Caco-2 (cell line): ENCODE results near the gene BBLN. TPM values are rescaled to one million over a fixed set of nuclear protein-coding genes. Genes with fewer than 3 reads are reported as not detected.

Experiments used
- BruUV-seq: library from RNA; stranded (reverse); fragments of 400-500 nt; replicated peaks from 2 replicates; lab custom pipeline; 2021; lab: Mats Ljungman, UMichigan
- CTCF ChIA-PET: fragments of 300-600 bp; sonication (Branson Sonifier 250); formaldehyde crosslinking; loops from one replicate; lab custom pipeline; 2022; ENCODE audit warnings: antibody characterized with exemption; lab: Charles Lee
- POLR2A ChIA-PET: fragments of 300-600 bp; sonication (Branson Sonifier 250); formaldehyde crosslinking; loops from one replicate; lab custom pipeline; 2022; ENCODE audit warnings: antibody characterized with exemption; lab: Charles Lee
- DNase-seq, 2 experiments: peaks; one replicate each; pipeline versions ENCODE4 v3.0.0 to v3.0.0-alpha.2; 2020 to 2022
- H3K27me3 ChIP-seq: replicated peaks from 2 replicates; pipeline ENCODE4 v1.6.0; 2011; ENCODE audit warnings: low read length; ENCODE audit not compliant: control insufficient read depth, insufficient read depth
- H3K36me3 ChIP-seq: 2 replicates; pipeline ENCODE4 v1.5.1; 2011; ENCODE audit warnings: low read length; ENCODE audit not compliant: control insufficient read depth, insufficient read depth
- H3K4me1 ChIP-seq: fragments of 250-450 bp; sonication (Bioruptor Pico); 2 replicates; pipeline ENCODE4 v1.5.1; 2020; ENCODE audit warnings: mild to moderate bottlenecking
- H3K4me3 ChIP-seq: 2 replicates; pipeline ENCODE4 v1.5.1; 2011; ENCODE audit warnings: low read depth, mild to moderate bottlenecking, control low read depth, low read length
- H3K9me3 ChIP-seq: fragments of 250-450 bp; sonication (Bioruptor Pico); 2 replicates; pipeline ENCODE4 v1.5.1; 2020; ENCODE audit warnings: mild to moderate bottlenecking, moderate library complexity
- H3K27ac Mint-ChIP-seq: one replicate; pipeline ENCODE4 v1.8.0; 2022; ENCODE audit warnings: mixed read lengths; ENCODE audit not compliant: unreplicated experiment
- H3K27me3 Mint-ChIP-seq: one replicate; pipeline ENCODE4 v1.8.0; 2022; ENCODE audit warnings: mixed read lengths; ENCODE audit not compliant: insufficient read depth, unreplicated experiment
- H3K36me3 Mint-ChIP-seq: one replicate; pipeline ENCODE4 v1.8.0; 2022; ENCODE audit warnings: mild to moderate bottlenecking, mixed read lengths; ENCODE audit not compliant: insufficient read depth, unreplicated experiment
- H3K4me1 Mint-ChIP-seq: one replicate; pipeline ENCODE4 v1.8.0; 2022; ENCODE audit warnings: low read depth, mixed read lengths; ENCODE audit not compliant: unreplicated experiment
- H3K4me3 Mint-ChIP-seq: one replicate; pipeline ENCODE4 v1.8.0; 2022; ENCODE audit warnings: mild to moderate bottlenecking, moderate library complexity, mixed read lengths; ENCODE audit not compliant: unreplicated experiment
- H3K9me3 Mint-ChIP-seq: one replicate; pipeline ENCODE4 v1.8.0; 2022; ENCODE audit warnings: mixed read lengths; ENCODE audit not compliant: unreplicated experiment
- intact Hi-C: fragments of 100-400 bp; cut with micrococcal nuclease; formaldehyde crosslinking; loops from one replicate; pipeline ENCODE4 v1.10.0; 2022; ENCODE audit not compliant: unreplicated experiment
- total RNA-seq: library from RNA; stranded (reverse); gene quantifications from 2 replicates; pipeline ENCODE4 v1.2.3, GENCODE V29; 2022
- TF ChIP-seq, protein P1 (sequence below), 2 experiments: fragments of 200-600 bp in 1 of 2; IDR thresholded peaks; 1 replicate in 1 of 2; 2 replicates in 1 of 2; pipeline versions ENCODE4 v1.5.1 to v1.8.0; 2011 to 2022; ENCODE audit warnings: antibody characterized with exemption in 1 of 2, control low read depth in 1 of 2, inconsistent platforms in 1 of 2, low read depth in 1 of 2, low read length in 1 of 2, mild to moderate bottlenecking in 1 of 2, moderate library complexity in 1 of 2; ENCODE audit not compliant: insufficient read depth in 1 of 2, severe bottlenecking in 1 of 2, unreplicated experiment in 1 of 2

Gene BBLN
- total RNA-seq, 1 experiment from 2014 or later, result 34.2 TPM

DNA sequence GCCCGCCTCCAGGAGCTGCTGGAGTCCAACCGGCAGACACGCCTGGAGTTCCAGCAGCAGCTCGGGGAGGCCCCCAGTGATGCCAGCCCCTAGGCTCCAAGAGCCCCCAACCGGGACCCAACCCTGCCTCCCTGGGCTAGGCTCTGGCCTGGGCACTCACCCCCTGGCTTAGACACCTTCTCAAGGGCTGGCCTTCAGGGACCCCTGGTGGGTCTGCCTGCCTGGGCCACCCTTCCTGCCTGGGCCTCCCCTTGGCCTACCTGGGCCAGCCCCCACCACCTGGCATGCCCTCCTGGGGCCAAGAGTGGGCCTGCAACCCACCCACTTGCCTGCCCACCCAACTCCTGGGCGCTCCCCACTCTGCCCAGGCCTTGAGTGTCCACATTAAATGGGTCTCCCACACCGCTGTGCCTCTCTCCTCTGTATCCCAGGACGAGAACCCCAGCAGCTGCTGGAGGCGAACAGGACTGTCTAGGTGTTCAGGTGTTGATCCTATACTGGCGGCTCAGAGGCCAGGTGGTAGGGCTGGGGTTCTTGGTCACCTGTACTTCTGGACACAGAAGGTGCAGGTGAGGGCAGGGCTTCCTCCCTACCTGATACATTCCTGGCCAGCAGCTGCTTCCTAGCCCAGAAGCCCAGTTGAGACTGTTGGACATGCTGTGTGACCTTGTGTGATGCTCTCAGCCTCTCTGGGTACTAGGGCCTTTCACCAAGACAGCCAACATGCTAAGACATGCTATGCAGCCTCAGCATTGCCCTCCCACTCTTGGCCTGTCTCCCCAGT is 3.6 kb downstream of the BBLN start:
- Mint-ChIP-seq H3K36me3 (peaks cover 60% of the 10 kb centered on the region), H3K9me3 (no peaks in the 10 kb centered on the region), H3K27me3 (no peaks in the 10 kb centered on the region), H3K4me3 (no peak overlapping the region), H3K4me1 (no peaks in the 10 kb centered on the region), H3K27ac (no peak overlapping the region)
- no TSS peak for BruUV-seq
- Histone ChIP-seq H3K4me1 (peaks cover 8% of the 10 kb centered on the region; the same call in 1 of the 2 replicates), H3K9me3 (no peaks in the 10 kb centered on the region), H3K36me3 (peaks cover 2% of the 10 kb centered on the region), H3K4me3 (no peak overlapping the region), H3K27me3 (no peaks in the 10 kb centered on the region)
- intact Hi-C loops, result no loop called here
- no peak for DNase-seq
- CTCF ChIA-PET, result no interaction called here
- POLR2A ChIA-PET, result no interaction called here
- TF ChIP-seq, protein P1, sequence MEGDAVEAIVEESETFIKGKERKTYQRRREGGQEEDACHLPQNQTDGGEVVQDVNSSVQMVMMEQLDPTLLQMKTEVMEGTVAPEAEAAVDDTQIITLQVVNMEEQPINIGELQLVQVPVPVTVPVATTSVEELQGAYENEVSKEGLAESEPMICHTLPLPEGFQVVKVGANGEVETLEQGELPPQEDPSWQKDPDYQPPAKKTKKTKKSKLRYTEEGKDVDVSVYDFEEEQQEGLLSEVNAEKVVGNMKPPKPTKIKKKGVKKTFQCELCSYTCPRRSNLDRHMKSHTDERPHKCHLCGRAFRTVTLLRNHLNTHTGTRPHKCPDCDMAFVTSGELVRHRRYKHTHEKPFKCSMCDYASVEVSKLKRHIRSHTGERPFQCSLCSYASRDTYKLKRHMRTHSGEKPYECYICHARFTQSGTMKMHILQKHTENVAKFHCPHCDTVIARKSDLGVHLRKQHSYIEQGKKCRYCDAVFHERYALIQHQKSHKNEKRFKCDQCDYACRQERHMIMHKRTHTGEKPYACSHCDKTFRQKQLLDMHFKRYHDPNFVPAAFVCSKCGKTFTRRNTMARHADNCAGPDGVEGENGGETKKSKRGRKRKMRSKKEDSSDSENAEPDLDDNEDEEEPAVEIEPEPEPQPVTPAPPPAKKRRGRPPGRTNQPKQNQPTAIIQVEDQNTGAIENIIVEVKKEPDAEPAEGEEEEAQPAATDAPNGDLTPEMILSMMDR (IDR thresholded peaks at IDR 0.05; ENCODE audit: insufficient read depth in 1 of 2, low read depth in 1 of 2, low read length in 1 of 2, severe bottlenecking in 1 of 2, unreplicated experiment in 1 of 2), result no peak

DNA sequence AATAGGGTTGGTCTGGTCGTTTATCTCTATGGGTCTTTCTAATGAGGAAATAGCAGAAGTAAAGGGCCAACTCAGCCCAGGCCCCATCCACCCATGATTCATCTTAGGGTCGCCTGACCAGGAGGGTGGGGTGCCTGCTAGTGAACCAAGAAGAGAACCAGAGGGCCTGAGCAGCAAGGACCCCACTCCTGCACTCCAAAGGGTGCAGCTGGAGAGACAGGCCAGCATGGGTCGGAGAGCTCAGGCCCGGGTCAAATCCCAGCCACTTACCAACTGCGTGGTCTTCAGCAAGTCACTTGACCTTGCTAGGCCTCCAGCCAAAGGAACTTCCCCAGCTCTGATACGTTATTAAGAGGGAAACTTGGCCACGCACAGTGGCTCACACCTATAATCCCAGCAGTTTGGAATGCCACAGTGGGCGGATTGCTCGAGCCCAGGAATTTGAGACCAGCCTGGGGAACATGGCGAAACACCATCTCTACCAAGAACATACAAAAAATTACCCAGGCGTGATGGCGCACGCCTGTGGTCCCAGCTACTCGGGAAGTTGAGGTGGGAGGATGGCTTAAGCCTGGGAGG is 4.3 kb downstream of the BBLN start:
- Mint-ChIP-seq H3K4me1 (no peaks in the 10 kb centered on the region), H3K36me3 (peaks cover 65% of the 10 kb centered on the region), H3K4me3 (no peak overlapping the region), H3K27me3 (no peaks in the 10 kb centered on the region), H3K9me3 (no peaks in the 10 kb centered on the region), H3K27ac (no peak overlapping the region)
- TF ChIP-seq, protein P1 (IDR thresholded peaks at IDR 0.05; ENCODE audit: insufficient read depth in 1 of 2, low read depth in 1 of 2, low read length in 1 of 2, severe bottlenecking in 1 of 2, unreplicated experiment in 1 of 2), result no peak
- Histone ChIP-seq H3K36me3 (peaks cover 2% of the 10 kb centered on the region), H3K4me3 (no peak overlapping the region), H3K4me1 (peaks cover 6% of the 10 kb centered on the region; the same call in 1 of the 2 replicates), H3K9me3 (no peaks in the 10 kb centered on the region), H3K27me3 (no peaks in the 10 kb centered on the region)
- intact Hi-C loops, result no loop called here
- no TSS peak for BruUV-seq
- DNase-seq, result no peak
- POLR2A ChIA-PET, result no interaction called here
- CTCF ChIA-PET, result no interaction called here

DNA sequence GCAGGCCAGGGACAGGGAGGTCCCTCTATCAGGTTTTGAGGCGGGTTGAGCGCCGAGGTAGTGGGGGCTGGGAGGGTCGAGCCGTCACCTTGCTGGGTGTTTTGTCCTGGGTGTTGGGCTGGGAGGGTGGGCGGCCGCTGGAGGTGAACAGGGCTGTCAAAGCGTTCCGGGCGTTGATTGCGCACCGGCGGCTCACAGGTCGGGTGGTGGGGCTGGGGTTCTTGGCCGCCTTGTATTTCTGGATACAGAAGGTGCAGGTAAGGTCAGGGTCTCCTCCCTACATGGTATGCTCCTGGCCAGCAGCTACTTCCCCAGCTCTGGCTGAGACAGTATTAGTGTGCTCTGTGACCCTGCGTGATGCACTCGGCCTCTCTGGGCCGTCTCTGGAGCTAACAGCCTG is 6.1 kb downstream of the BBLN start:
- H3K27me3 ChIP-seq, result no peaks in the 10 kb centered on the region
- H3K4me1 ChIP-seq, result 0 out of 2 replicates have a peak, but pooled peaks cover 2% of the 10 kb centered on the region
- Mint-ChIP-seq H3K9me3 (no peaks in the 10 kb centered on the region), H3K36me3 (peaks cover 65% of the 10 kb centered on the region), H3K27ac (no peak overlapping the region), H3K4me3 (no peak overlapping the region), H3K4me1 (no peaks in the 10 kb centered on the region), H3K27me3 (no peaks in the 10 kb centered on the region)
- TF ChIP-seq, protein P1 (IDR thresholded peaks at IDR 0.05; ENCODE audit: insufficient read depth in 1 of 2, low read depth in 1 of 2, low read length in 1 of 2, severe bottlenecking in 1 of 2, unreplicated experiment in 1 of 2), result no peak
- CTCF ChIA-PET, result no interaction called here
- H3K36me3 ChIP-seq, result peaks cover 2% of the 10 kb centered on the region
- no peak overlapping the region for H3K4me3 ChIP-seq
- BruUV-seq, result TSS peak; percentile 25
- intact Hi-C loops, result no loop called here
- POLR2A ChIA-PET, result no interaction called here
- no peak for DNase-seq
- no peaks in the 10 kb centered on the region for H3K9me3 ChIP-seq
